ENCODE data around the gene STARD3.

STARD3 gene

GRCh38 chr17:39604911-39605491 lies 31.9 kb upstream of the STARD3 start:
- DNase-seq, result no peak

- no peak for DNase-seq
Measured at GRCh38 chr17:39605492-39606433, 31.2 kb upstream of the STARD3 start.

GRCh38 chr17:39606434-39607056 lies 30.4 kb upstream of the STARD3 start:
- no peak for DNase-seq

GRCh38 chr17:39607057-39607850 lies 29.7 kb upstream of the STARD3 start:
- DNase-seq, result no peak

- no peak for DNase-seq
Measured at GRCh38 chr17:39607851-39608130, 29.2 kb upstream of the STARD3 start, which contains the start of gene NEUROD2. Gene NEUROD2 (minus strand): TSS chr17:39607920. CDS start chr17:39606599, 1,321 bp downstream.

GRCh38 chr17:39608142-39608981 lies 28.6 kb upstream of the STARD3 start:
- no peak for DNase-seq

GRCh38 chr17:39609416-39610025 lies 27.4 kb upstream of the STARD3 start:
- no peak for DNase-seq

GRCh38 chr17:39611401-39612112 lies 25.4 kb upstream of the STARD3 start:
- no peak for DNase-seq

- DNase-seq, result no peak
Measured at GRCh38 chr17:39612291-39612894, 24.6 kb upstream of the STARD3 start.

GRCh38 chr17:39612935-39613464 lies 23.9 kb upstream of the STARD3 start:
- DNase-seq, result no peak

GRCh38 chr17:39614545-39615157 lies 22.3 kb upstream of the STARD3 start:
- DNase-seq, result no peak

GRCh38 chr17:39615434-39615833 lies 21.5 kb upstream of the STARD3 start:
- DNase-seq, result no peak

GRCh38 chr17:39617100-39617445 lies 19.9 kb upstream of the STARD3 start:
- no peak for DNase-seq

- DNase-seq, result peak; percentile 57
Measured at GRCh38 chr17:39617446-39618245, 19.3 kb upstream of the STARD3 start.

GRCh38 chr17:39618246-39618913 lies 18.6 kb upstream of the STARD3 start:
- DNase-seq, result no peak

GRCh38 chr17:39618956-39619785 lies 17.8 kb upstream of the STARD3 start:
- DNase-seq, result no peak

GRCh38 chr17:39619786-39620101 lies 17.2 kb upstream of the STARD3 start:
- no peak for DNase-seq

Data from activated CD8-positive, alpha-beta memory T cell treated with anti-CD3 and anti-CD28 coated beads, Interleukin-2, amount 50 U/mL, for 4 hours (primary cell).